ENCODE results near the gene ZSCAN12.

- TF ChIP-seq CTCF (IDR thresholded peaks at IDR 0.05), result no peak
- no peak for TF ChIP-seq POLR2A (IDR thresholded peaks at IDR 0.05)
Observed at GRCh38 chr6:28353356-28353755, 46.2 kb downstream of the ZSCAN12 start.

Measured in thyroid gland (tissue), 4 donors.